Measurements from ENCODE around the gene PAM.

- TF ChIP-seq POLR2A (IDR thresholded peaks at IDR 0.05; ENCODE audit: borderline replicate concordance, extremely low read depth, insufficient read depth, insufficient read length): no peak
- TF ChIP-seq REST (IDR thresholded peaks at IDR 0.05; ENCODE audit: low read depth): no peak
- TF ChIP-seq CTCF (IDR thresholded peaks at IDR 0.05 in 2 of 3, conservative IDR thresholded peaks at IDR 0.05 in 1 of 3; ENCODE audit: borderline replicate concordance in 1 of 3, insufficient read depth in 1 of 3, low read depth in 2 of 3, low read length in 2 of 3): no peak
- TF ChIP-seq SIN3A (IDR thresholded peaks at IDR 0.05; ENCODE audit: low read depth): no peak
- TF ChIP-seq ZFX (IDR thresholded peaks at IDR 0.05): no peak
- TF ChIP-seq FOSL1 (IDR thresholded peaks at IDR 0.05; ENCODE audit: low read depth): no peak
Measured at GRCh38 chr5:102946414-102946813, 191.3 kb downstream of the PAM start.
